AG04449 (cell line): Measurements from ENCODE around the gene USH1C.

Source experiments
- CTCF ChIA-PET: fragments of 350-600 bp; formaldehyde crosslinking; extraction: SDS; loops from one replicate; lab custom pipeline; 2021; ENCODE audit warnings: antibody characterized with exemption; lab: Yijun Ruan, JAX
- POLR2A ChIA-PET: fragments of 400-600, 350-600 bp; formaldehyde crosslinking; extraction: SDS; loops from one replicate; lab custom pipeline; 2020; ENCODE audit warnings: antibody characterized with exemption, inconsistent platforms; lab: Yijun Ruan, JAX
- DNase-seq: peaks from one replicate; pipeline ENCODE4 v3.0.0-alpha.2; 2010; ENCODE audit warnings: low read depth, low spot score
- H3K4me3 ChIP-seq: 2 replicates; pipeline ENCODE4 v1.5.1; 2011; ENCODE audit warnings: low read depth, mild to moderate bottlenecking, control low read depth, low read length
- CTCF ChIP-seq: IDR thresholded peaks from one replicate; pipeline ENCODE4 v1.5.1; 2011; ENCODE audit warnings: mild to moderate bottlenecking, moderate library complexity, low read length, control low read depth, inconsistent platforms; ENCODE audit not compliant: insufficient read depth; ENCODE audit errors: missing control alignments

The USH1C gene

GRCh38 chr11:17563231-17563646 lies 19.0 kb upstream of the USH1C start:
- no peak overlapping the region for H3K4me3 ChIP-seq
- no peak for DNase-seq
- POLR2A ChIA-PET: no interaction called here
- TF ChIP-seq CTCF: no peak
- CTCF ChIA-PET: no interaction called here

- no peak for DNase-seq
- TF ChIP-seq CTCF: no peak
- CTCF ChIA-PET: no interaction called here
- H3K4me3 ChIP-seq: no peak overlapping the region
- POLR2A ChIA-PET: no interaction called here
Observed at GRCh38 chr11:17561526-17561925, 17.3 kb upstream of the USH1C start.

GRCh38 chr11:17561111-17561415 lies 16.8 kb upstream of the USH1C start:
- ChIA-PET POLR2A (no interaction called here), CTCF (no interaction called here)
- no peak for DNase-seq
- no peak for TF ChIP-seq CTCF
- no peak overlapping the region for H3K4me3 ChIP-seq

- DNase-seq: no peak
- H3K4me3 ChIP-seq: no peak overlapping the region
- ChIA-PET POLR2A (no interaction called here), CTCF (no interaction called here)
- no peak for TF ChIP-seq CTCF
Observed at GRCh38 chr11:17560281-17561110, 16.3 kb upstream of the USH1C start.

GRCh38 chr11:17559341-17560087 lies 15.3 kb upstream of the USH1C start:
- CTCF ChIA-PET: interaction anchor here (1.6 kb wide), 1 partner anchor 39 kb away, joined by 3 read pairs; no protein-coding TSS in a partner anchor
- DNase-seq: no peak
- POLR2A ChIA-PET: no interaction called here
- H3K4me3 ChIP-seq: no peak overlapping the region
- TF ChIP-seq CTCF: no peak

- POLR2A ChIA-PET: no interaction called here
- CTCF ChIA-PET: interaction anchor here (1.6 kb wide), 1 partner anchor 40 kb away, joined by 3 read pairs; no protein-coding TSS in a partner anchor
- no peak for TF ChIP-seq CTCF
- no peak for DNase-seq
- H3K4me3 ChIP-seq: no peak overlapping the region
Observed at GRCh38 chr11:17558916-17559315, 14.7 kb upstream of the USH1C start.
